Loucy (cell line): ENCODE measurements around the gene OFD1.
A peak's percentile ranks its signal among the peaks of the same experiment; 100 is the strongest.

Experiments
- H2AFZ ChIP-seq: fragments of 200-600 bp; sonication (generic); 2 replicates; pipeline ENCODE4 v1.6.0; 2016; ENCODE audit warnings: antibody characterized with exemption, mild to moderate bottlenecking, low read length, moderate library complexity
- H3F3A ChIP-seq: fragments of 200-600 bp; 2 replicates; pipeline ENCODE4 v1.6.0; 2016; ENCODE audit warnings: antibody characterized with exemption, low read depth, mild to moderate bottlenecking
- H3K27me3 ChIP-seq: fragments of 200-600 bp; sonication (generic); 2 replicates; pipeline ENCODE4 v1.6.1; 2014; ENCODE audit warnings: low read length, mild to moderate bottlenecking; ENCODE audit not compliant: insufficient read depth, poor library complexity, severe bottlenecking
- H3K36me3 ChIP-seq: fragments of 200-600 bp; sonication (generic); 2 replicates; pipeline ENCODE4 v1.6.1; 2016; ENCODE audit warnings: low read length; ENCODE audit not compliant: insufficient read depth
- H3K4me1 ChIP-seq: fragments of 200-600 bp; sonication (generic); 2 replicates; pipeline ENCODE4 v1.5.1; 2014; ENCODE audit warnings: low read length, mild to moderate bottlenecking; ENCODE audit not compliant: insufficient read depth, poor library complexity, severe bottlenecking
- H3K4me2 ChIP-seq: fragments of 200-600 bp; sonication (generic); 2 replicates; pipeline ENCODE4 v1.6.0; 2014; ENCODE audit warnings: antibody characterized with exemption, low read length, low read depth, mild to moderate bottlenecking; ENCODE audit not compliant: poor library complexity, severe bottlenecking
- H3K4me3 ChIP-seq: fragments of 200-600 bp; sonication (generic); 2 replicates; pipeline ENCODE4 v1.5.1; 2014; ENCODE audit warnings: low read length, mild to moderate bottlenecking, mixed read lengths; ENCODE audit not compliant: poor library complexity, severe bottlenecking
- H3K79me2 ChIP-seq: fragments of 200-600 bp; sonication (generic); 2 replicates; pipeline ENCODE4 v1.6.1; 2014; ENCODE audit warnings: low read length; ENCODE audit not compliant: insufficient read depth
- H3K9ac ChIP-seq: fragments of 200-600 bp; sonication (generic); 2 replicates; pipeline ENCODE4 v1.6.0; 2014; ENCODE audit warnings: mild to moderate bottlenecking, low read depth, low read length, moderate library complexity; ENCODE audit not compliant: poor library complexity, severe bottlenecking
- H3K9me2 ChIP-seq: fragments of 200-600 bp; sonication (generic); replicated peaks from 2 replicates; pipeline ENCODE4 v1.6.1; 2016; ENCODE audit warnings: low read depth, low read length, mixed read lengths
- H3K9me3 ChIP-seq: fragments of 200-600 bp; sonication (generic); 2 replicates; pipeline ENCODE4 v1.6.1; 2014; ENCODE audit warnings: mild to moderate bottlenecking, antibody characterized with exemption, low read length, low read depth; ENCODE audit not compliant: insufficient read depth
- H4K20me1 ChIP-seq: fragments of 200-600 bp; sonication (generic); 2 replicates; pipeline ENCODE4 v1.6.0; 2014; ENCODE audit warnings: antibody characterized with exemption, low read length, mild to moderate bottlenecking; ENCODE audit not compliant: insufficient read depth, poor library complexity, severe bottlenecking
- CTCF ChIP-seq: fragments of 200-600 bp; sonication (generic); conservative IDR thresholded peaks from 2 replicates; pipeline ENCODE4 v1.5.1; 2014; ENCODE audit warnings: mild to moderate bottlenecking, antibody characterized with exemption, low read length
- EZH2phosphoT487 ChIP-seq: fragments of 200-600 bp; IDR thresholded peaks from 2 replicates; pipeline ENCODE4 v1.6.1; 2018; ENCODE audit warnings: antibody characterized with exemption, mild to moderate bottlenecking, moderate library complexity, borderline replicate concordance

OFD1 gene

GRCh38 chrX:13717700-13718472 is 16.7 kb upstream of the OFD1 start:
- H3K4me1 ChIP-seq, result peaks cover 18% of the 10 kb centered on the region
- H4K20me1 ChIP-seq, result peaks cover 2% of the 10 kb centered on the region
- no peak overlapping the region for H3K4me2 ChIP-seq
- no peak for TF ChIP-seq EZH2phosphoT487
- TF ChIP-seq CTCF, result no peak
- no peak overlapping the region for H3K9ac ChIP-seq
- H2AFZ ChIP-seq, result no peak overlapping the region
- no peaks in the 10 kb centered on the region for H3K9me3 ChIP-seq
- H3K79me2 ChIP-seq, result peaks cover 40% of the 10 kb centered on the region
- H3K4me3 ChIP-seq, result no peak overlapping the region
- no peaks in the 10 kb centered on the region for H3K27me3 ChIP-seq
- H3K9me2 ChIP-seq, result no peaks in the 10 kb centered on the region
- no peaks in the 10 kb centered on the region; the same call in 1 of the 2 replicates for H3F3A ChIP-seq
- H3K36me3 ChIP-seq, result peaks cover 56% of the 10 kb centered on the region; the same call in 1 of the 2 replicates

GRCh38 chrX:13719192-13719856 is 15.2 kb upstream of the OFD1 start:
- H3K27me3 ChIP-seq, result no peaks in the 10 kb centered on the region
- H2AFZ ChIP-seq, result no peak overlapping the region
- peaks cover 2% of the 10 kb centered on the region for H4K20me1 ChIP-seq
- peak overlapping the region; percentile 20 for H3K4me2 ChIP-seq
- H3K9ac ChIP-seq, result no peak overlapping the region
- H3K79me2 ChIP-seq, result peaks cover 54% of the 10 kb centered on the region
- peaks cover 56% of the 10 kb centered on the region; the same call in 1 of the 2 replicates for H3K36me3 ChIP-seq
- H3K4me1 ChIP-seq, result peaks cover 18% of the 10 kb centered on the region
- no peak overlapping the region for H3K4me3 ChIP-seq
- no peaks in the 10 kb centered on the region for H3K9me3 ChIP-seq
- no peaks in the 10 kb centered on the region for H3K9me2 ChIP-seq
- TF ChIP-seq CTCF, result no peak
- TF ChIP-seq EZH2phosphoT487, result no peak
- no peaks in the 10 kb centered on the region; the same call in 1 of the 2 replicates for H3F3A ChIP-seq

GRCh38 chrX:13721371-13721770 is 13.2 kb upstream of the OFD1 start:
- Histone ChIP-seq H3K9me2 (no peaks in the 10 kb centered on the region), H3K36me3 (peaks cover 39% of the 10 kb centered on the region; the same call in 1 of the 2 replicates), H3K4me1 (peaks cover 18% of the 10 kb centered on the region), H3K4me3 (no peak overlapping the region), H3F3A (no peaks in the 10 kb centered on the region; the same call in 1 of the 2 replicates), H3K79me2 (peaks cover 65% of the 10 kb centered on the region), H3K9me3 (no peaks in the 10 kb centered on the region), H3K9ac (no peak overlapping the region), H2AFZ (no peak overlapping the region), H3K4me2 (peak overlapping the region; percentile 27), H3K27me3 (no peaks in the 10 kb centered on the region), H4K20me1 (peaks cover 2% of the 10 kb centered on the region)
- no peak for TF ChIP-seq EZH2phosphoT487
- TF ChIP-seq CTCF, result no peak
